ENCODE measurements around the gene ITGAD. TPM values are rescaled to one million over a fixed set of nuclear protein-coding genes. Genes with fewer than 3 reads are reported as not detected.

Gene ITGAD
- total RNA-seq = under 1 TPM in 1 of 2 donors, not detected in 1; 0.14 TPM

DNA sequence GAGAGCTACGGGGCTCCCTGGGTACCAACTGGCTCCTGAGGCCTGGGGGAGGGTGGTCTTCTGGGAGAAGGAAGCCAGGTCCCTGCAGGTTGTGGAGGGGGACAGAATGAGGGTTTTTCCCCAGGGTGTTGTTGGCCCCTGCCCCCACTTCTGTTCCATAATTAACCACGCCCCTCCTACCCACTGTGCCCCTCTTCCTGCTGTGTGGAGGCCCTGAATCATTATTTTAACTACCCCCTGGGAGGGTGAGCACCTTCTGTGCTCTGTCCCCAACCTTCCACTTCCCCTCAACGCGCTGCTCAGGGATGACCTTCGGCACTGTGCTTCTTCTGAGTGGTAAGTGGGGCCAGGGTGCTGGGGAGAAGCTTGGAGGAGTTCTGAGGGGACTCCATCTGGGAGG lies at the start of gene ITGAD:
ITGAD (plus strand) TSS at position 280 of the 400 bp plus-strand sequence; CDS start at position 306, 26 bp downstream.
- no peaks in the 10 kb centered on the region for H3K4me1 ChIP-seq (ENCODE audit: control insufficient read depth in 1 of 2, low read depth in 2 of 2)
- no peaks in the 10 kb centered on the region for H3K9me3 ChIP-seq
- no peak within 1 kb of the TSS for H3K4me3 ChIP-seq
- DNase-seq (ENCODE audit: low spot score) (no peak), ATAC-seq (ENCODE audit: insufficient number of reproducible peaks, low FRiP score, low read depth) (no peak)
- no peaks in the 10 kb centered on the region for H3K27me3 ChIP-seq (replicated peaks; ENCODE audit: insufficient read depth)
- TF ChIP-seq, protein P1, sequence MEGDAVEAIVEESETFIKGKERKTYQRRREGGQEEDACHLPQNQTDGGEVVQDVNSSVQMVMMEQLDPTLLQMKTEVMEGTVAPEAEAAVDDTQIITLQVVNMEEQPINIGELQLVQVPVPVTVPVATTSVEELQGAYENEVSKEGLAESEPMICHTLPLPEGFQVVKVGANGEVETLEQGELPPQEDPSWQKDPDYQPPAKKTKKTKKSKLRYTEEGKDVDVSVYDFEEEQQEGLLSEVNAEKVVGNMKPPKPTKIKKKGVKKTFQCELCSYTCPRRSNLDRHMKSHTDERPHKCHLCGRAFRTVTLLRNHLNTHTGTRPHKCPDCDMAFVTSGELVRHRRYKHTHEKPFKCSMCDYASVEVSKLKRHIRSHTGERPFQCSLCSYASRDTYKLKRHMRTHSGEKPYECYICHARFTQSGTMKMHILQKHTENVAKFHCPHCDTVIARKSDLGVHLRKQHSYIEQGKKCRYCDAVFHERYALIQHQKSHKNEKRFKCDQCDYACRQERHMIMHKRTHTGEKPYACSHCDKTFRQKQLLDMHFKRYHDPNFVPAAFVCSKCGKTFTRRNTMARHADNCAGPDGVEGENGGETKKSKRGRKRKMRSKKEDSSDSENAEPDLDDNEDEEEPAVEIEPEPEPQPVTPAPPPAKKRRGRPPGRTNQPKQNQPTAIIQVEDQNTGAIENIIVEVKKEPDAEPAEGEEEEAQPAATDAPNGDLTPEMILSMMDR (IDR thresholded peaks at IDR 0.05) = no peak
- H3K36me3 ChIP-seq = no peaks in the 10 kb centered on the region
- H3K27ac ChIP-seq = no peak within 1 kb of the TSS

DNA sequence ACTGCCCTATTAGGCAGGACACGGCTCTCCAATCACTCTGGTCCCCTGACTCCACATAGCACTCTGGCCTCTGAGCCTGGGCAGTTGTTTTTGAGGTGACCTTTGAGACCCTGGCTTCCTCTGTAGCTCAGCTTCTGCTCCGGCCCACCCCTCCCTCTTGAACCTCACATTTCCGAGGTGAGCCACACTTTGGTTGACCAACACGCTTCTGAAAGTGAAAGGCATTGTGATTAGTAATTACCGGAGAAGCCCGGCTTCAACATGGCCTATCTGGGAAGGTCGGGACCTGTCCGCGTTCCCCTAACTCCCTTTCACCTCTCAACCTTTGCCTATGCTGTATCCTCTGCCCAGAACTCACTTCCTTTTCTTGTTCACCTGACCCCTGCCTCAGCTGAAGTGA lies 48.4 kb upstream of the ITGAD start:
- H3K27me3 ChIP-seq (replicated peaks; ENCODE audit: insufficient read depth) = no peaks in the 10 kb centered on the region

DNA sequence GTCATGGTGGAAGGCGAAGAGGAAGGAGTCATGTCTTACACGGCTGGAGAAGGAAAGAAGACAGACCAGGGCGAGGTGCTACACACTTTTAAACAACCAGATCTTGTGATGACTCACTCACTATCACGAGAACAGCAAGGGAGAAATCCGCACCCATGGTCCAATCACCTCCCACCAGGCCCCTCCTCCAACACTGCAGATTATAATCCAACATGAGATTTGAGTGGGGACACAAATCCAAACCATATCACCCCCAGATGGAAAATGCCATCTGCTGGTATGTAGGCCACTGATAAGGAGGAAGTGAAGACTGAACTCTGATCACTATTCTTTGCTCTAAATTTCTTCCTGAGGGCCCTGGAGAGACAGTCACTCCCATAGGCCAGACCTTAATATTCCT lies 45.7 kb upstream of the ITGAD start:
- no peaks in the 10 kb centered on the region for H3K9me3 ChIP-seq
- TF ChIP-seq, protein P1 (IDR thresholded peaks at IDR 0.05) = no peak
- no peaks in the 10 kb centered on the region for H3K27me3 ChIP-seq (replicated peaks; ENCODE audit: insufficient read depth)
- ATAC-seq (ENCODE audit: insufficient number of reproducible peaks, low FRiP score, low read depth) (no peak), DNase-seq (ENCODE audit: low spot score) (no peak)
- no peak overlapping the region for H3K4me3 ChIP-seq
- H3K36me3 ChIP-seq = no peaks in the 10 kb centered on the region
- no peaks in the 10 kb centered on the region for H3K4me1 ChIP-seq (ENCODE audit: control insufficient read depth in 1 of 2, low read depth in 2 of 2)
- H3K27ac ChIP-seq = no peak overlapping the region

More for the DNA sequence above, 48.4 kb upstream of the ITGAD start:
- Histone ChIP-seq H3K9me3 (no peaks in the 10 kb centered on the region), H3K27ac (no peak overlapping the region), H3K36me3 (no peaks in the 10 kb centered on the region), H3K4me3 (no peak overlapping the region), H3K4me1 (ENCODE audit: control insufficient read depth in 1 of 2, low read depth in 2 of 2) (no peaks in the 10 kb centered on the region)
- no peak for DNase-seq (ENCODE audit: low spot score)
- TF ChIP-seq, protein P1 (IDR thresholded peaks at IDR 0.05) = no peak
- no peak for ATAC-seq (ENCODE audit: insufficient number of reproducible peaks, low FRiP score, low read depth)

- Histone ChIP-seq H3K4me3 (no peak overlapping the region), H3K4me1 (ENCODE audit: control insufficient read depth in 1 of 2, low read depth in 2 of 2) (no peaks in the 10 kb centered on the region), H3K27me3 (replicated peaks; ENCODE audit: insufficient read depth) (no peaks in the 10 kb centered on the region), H3K36me3 (no peaks in the 10 kb centered on the region), H3K27ac (no peak overlapping the region), H3K9me3 (no peaks in the 10 kb centered on the region)
- TF ChIP-seq, protein P1 (IDR thresholded peaks at IDR 0.05) = no peak
- ATAC-seq (ENCODE audit: insufficient number of reproducible peaks, low FRiP score, low read depth) (no peak), DNase-seq (ENCODE audit: low spot score) (no peak)
Measured at GRCh38 chr16:31348579-31348978, 44.6 kb upstream of the ITGAD start.

GRCh38 chr16:31350275-31351005 lies 42.7 kb upstream of the ITGAD start:
- no peak overlapping the region for H3K27ac ChIP-seq
- TF ChIP-seq, protein P1 (IDR thresholded peaks at IDR 0.05) = no peak
- no peaks in the 10 kb centered on the region for H3K27me3 ChIP-seq (replicated peaks; ENCODE audit: insufficient read depth)
- DNase-seq (ENCODE audit: low spot score) = no peak
- no peaks in the 10 kb centered on the region for H3K4me1 ChIP-seq (ENCODE audit: control insufficient read depth in 1 of 2, low read depth in 2 of 2)
- no peak for ATAC-seq (ENCODE audit: insufficient number of reproducible peaks, low FRiP score, low read depth)
- H3K9me3 ChIP-seq = no peaks in the 10 kb centered on the region
- H3K4me3 ChIP-seq = no peak overlapping the region
- no peaks in the 10 kb centered on the region for H3K36me3 ChIP-seq

Measured in thoracic aorta (tissue), 2 donors.